Midbrain (tissue), 1 donor: Measurements from ENCODE around the gene ITGA2.

Source experiments
- DNase-seq: peaks from one replicate; lab custom pipeline; 2025; lab: John Stamatoyannopoulos, UW

The ITGA2 gene

DNA sequence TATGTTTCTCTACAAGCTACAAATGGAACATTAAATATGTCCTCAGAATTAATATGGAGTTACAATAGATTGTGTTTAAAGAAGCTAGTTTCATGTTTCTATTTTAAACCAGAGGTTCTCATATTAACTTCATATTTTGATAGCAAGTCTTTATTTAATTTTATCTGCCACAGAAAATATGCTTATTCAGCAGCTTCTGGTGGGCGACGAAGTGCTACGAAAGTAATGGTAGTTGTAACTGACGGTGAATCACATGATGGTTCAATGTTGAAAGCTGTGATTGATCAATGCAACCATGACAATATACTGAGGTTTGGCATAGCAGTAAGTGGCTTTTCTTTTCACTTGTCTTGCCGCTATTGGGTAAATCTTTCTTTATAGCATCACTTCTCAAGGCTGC lies 66.2 kb downstream of the ITGA2 start:
- no peak for DNase-seq

DNA sequence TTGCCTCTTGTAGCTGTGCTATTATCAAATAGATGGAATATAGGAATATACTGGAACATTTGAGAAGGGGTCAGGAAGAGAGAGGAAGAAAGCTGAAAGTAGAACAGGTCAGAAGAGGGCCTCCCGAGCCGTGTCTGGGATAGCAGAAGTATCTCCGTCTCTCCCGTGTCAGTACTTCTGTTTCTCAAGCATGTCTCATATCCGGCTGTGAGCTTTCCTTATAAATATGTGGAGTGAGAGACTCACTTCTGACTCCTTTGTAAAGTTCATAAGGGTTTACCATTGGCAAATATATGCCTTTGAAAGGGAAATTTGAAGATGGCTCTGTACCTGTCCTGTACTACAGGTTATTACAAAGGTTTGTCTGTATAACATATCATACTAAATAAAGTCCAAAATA lies 70.1 kb downstream of the ITGA2 start:
- no peak for DNase-seq

DNA sequence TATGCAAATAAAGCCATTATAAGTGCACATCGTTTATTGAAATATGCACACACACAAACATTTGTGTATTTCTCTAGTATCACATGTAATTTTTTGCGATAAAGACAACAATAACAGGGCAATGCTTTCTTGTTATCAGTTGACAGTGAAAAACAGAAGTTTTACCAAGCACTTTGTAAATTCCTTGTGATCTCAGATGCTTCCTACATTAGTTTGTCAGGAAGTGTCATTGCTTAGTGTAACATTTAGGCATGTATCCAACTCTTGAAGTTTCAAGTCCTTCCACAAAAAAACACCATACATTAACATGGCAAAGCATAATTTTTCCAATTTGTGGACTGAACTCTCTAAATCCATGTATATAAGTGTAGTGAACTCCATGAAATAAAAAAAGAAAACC lies 74.0 kb downstream of the ITGA2 start:
- DNase-seq: no peak

DNA sequence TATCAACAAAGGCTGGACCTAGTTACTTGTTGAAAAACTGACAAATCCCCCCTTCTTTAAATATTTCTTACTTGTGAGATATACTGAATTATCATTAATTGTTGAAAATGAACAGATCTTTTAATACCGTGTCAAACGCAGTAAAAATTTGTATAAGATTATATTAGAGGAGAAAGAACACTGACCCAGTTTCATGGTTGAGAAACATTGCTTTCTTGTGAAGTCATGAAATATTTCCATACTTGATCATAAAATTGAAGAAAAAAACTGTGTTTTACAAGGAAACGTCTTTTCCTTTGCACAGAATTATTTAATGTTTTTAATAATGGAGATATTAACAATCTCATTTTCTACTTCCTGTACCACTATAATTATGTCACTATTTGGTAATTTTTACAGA lies 74.6 kb downstream of the ITGA2 start:
- no peak for DNase-seq

DNA sequence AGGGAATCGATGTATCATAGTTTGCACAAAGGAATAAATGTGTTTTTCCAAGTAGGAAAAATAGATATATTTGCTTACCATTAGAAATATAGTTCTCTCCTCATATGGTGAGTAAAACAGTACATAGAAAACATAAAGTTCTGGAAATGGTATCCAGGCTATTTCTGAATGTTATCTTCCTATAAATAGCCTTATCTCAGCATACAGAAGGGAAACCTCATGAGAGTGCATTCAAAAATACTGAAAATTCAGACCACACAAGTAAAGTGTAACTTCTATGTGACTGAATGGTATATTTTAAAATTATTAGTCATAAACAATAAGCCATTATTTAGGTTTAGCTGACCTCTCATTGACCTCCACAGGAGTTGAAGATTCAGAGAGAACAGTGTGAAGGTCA lies 76.9 kb downstream of the ITGA2 start:
- no peak for DNase-seq

DNA sequence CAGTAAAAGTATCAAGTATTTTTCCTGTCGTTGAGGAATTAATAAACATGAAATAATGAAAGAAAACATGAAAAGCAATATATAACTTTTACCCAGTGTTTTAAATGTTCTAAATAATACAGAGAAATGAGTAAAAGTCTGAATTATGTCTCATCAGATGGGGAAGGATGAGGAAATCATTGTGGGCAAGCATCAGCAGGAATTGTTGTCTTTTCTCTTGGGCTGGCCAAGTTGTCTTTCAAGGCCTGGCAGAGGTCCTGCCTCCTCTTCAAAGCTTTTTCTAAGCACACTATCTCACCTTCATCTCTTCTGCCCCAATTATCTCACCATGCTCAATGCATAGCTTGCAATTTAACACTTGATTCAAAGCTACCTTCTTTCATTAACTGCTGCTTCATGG lies 78.5 kb downstream of the ITGA2 start:
- no peak for DNase-seq

DNA sequence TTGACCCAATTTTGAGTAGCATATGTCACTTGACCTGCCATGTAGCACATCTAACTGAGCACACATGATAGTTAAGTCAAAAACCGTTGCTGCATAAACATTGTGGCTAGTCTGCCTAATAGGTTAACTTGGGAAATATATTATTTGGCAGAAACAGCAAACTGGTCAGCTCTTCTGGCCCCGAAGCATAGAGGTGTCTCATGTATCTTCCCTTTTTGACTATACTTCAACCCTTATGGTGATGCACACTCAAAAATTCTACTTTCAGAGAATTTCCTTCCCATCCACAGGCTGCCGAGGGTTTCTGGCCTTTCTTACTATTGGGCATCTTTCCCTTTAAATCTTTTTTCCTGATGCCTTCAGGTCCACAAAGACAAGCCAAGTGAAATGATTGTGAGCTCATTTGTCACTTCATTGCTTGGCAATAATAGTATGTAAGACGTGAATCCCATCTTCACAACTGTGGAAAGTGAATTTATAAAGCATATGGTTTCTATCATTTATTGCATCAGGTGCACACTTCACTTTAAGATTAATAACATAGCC lies 79.2 kb downstream of the ITGA2 start:
- DNase-seq: no peak

DNA sequence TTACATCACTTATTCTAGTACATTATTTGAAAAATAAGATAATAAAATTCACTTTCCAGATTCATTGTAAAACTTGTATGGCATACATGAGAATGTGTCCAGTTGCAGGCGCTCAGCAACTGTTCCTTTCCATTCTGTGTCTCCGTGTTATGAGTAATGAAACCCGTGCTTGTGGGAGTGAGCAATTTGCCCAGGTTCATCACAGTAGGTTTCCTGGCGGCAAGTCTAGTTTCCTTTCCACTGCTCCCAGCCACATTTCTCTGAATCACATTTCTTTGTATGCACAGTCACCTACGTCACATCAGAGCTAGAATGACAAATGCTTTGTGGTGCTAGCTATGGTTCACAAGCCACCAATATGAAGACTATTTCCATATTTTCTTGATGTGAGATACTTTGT lies 80.5 kb downstream of the ITGA2 start:
- DNase-seq: no peak

DNA sequence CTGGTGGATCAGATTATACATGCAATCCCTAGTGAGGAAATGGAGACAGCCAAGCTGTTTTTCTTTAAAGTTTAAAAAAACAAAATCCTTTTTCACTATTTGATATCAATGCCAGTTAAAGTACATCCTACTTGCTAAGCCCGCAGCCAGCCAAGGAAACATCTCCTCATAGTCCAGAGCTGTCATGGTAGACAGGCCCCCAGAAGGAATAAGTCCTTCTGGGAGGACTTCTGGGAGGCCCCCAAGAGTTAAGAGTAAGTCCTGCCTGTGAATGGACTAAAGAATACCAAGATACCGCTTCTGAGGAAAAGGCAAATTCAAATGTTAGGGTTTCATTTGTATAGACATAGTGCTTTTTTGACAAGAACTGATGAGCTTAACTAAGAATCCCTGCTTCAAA lies 82.1 kb downstream of the ITGA2 start:
- DNase-seq: no peak

DNA sequence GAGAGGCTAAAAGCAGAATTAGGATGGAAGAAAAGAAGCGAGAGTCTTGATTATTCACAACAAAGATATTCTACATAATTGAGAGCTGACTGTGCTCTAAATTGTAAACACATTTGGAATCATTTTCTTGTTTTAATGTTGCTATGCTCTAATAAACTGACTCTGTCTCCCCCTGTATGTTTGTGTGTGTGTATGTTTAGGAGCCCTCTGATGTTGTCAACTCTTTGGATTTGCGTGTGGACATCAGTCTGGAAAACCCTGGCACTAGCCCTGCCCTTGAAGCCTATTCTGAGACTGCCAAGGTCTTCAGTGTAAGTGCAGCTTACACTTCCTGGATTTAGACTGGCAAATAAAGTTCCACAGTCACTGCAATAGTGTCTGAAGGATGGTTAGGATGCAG lies 82.6 kb downstream of the ITGA2 start:
- DNase-seq: no peak

DNA sequence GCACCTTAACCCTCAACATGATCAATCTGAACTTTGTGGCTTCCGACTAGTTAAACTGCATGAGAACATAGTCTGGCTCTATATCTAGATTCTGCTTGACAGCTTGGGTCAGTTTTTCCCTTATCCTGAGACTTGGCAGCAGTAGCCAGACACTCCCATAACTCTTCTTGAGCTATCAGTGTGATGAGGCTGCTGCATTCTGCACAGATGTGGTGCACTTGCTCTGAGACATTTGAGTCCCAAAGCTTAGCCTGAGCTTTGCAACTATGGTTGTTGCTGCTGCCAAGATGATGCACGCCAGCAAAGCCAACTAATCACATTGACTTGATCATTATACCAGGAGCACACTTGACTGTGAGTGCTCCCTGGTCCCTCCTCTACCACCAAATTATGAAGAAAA lies 84.2 kb downstream of the ITGA2 start:
- no peak for DNase-seq

DNA sequence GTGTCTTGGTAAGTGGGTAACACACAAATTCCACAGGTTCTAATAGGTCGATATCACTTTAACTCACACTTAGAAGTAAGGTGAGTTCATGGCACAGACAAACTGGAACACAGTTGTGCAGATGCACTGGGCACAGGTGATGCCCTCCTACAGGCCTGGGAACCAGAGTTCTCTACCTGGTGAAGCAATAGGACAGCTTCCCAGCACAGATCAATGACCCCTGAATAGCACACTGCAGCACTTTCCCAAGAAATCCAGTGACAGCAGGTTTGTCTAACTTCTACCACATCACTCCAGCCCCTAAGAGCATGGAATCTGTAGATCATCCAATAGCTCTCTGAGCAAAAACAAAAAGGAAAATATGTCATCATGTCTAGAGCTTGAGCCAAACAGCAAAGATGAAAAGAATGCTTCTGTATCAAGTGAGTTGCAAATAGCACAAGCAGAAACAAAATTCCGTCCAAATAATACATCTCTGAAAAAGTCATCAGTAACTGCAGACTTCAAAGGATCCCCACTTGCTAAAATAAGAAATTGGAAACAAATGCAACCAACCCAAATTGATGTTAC lies 86.9 kb downstream of the ITGA2 start:
- DNase-seq: no peak

DNA sequence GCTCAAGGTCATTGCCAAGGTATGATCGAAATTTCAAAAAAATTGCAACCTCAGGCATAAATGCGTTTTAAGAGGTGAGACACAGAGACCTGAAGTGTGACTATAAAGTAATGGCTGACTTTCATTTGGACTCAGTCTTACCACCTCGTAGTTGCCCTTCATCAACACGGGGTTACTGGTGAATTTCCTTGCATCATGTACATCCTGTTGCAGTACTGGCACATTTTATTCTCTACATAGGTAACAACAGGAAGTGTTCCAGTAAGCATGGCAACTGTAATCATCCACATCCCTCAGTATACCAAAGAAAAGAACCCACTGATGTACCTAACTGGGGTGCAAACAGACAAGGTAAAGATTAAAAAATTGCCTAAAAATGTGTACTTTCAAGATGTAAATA lies 91.1 kb downstream of the ITGA2 start:
- DNase-seq: no peak

DNA sequence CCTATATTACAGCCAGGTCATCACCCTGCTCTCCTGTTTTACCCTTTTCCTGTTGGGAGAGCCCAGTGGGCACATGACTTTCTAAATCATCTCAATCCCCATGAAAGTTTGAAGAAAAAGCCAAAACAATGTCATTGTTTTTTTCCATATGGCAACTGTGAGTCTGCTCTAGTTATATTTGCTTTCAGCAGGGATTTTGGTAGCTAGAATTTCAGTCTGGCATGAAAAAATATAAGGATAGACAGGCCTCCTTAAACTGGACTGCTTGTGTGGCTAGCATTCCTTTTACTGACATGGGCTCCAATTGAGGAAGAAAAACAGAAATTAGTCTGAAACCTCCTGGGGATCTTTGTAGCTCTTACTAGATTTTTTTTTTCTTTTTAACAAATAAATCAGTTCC lies 94.8 kb downstream of the ITGA2 start:
- no peak for DNase-seq

DNA sequence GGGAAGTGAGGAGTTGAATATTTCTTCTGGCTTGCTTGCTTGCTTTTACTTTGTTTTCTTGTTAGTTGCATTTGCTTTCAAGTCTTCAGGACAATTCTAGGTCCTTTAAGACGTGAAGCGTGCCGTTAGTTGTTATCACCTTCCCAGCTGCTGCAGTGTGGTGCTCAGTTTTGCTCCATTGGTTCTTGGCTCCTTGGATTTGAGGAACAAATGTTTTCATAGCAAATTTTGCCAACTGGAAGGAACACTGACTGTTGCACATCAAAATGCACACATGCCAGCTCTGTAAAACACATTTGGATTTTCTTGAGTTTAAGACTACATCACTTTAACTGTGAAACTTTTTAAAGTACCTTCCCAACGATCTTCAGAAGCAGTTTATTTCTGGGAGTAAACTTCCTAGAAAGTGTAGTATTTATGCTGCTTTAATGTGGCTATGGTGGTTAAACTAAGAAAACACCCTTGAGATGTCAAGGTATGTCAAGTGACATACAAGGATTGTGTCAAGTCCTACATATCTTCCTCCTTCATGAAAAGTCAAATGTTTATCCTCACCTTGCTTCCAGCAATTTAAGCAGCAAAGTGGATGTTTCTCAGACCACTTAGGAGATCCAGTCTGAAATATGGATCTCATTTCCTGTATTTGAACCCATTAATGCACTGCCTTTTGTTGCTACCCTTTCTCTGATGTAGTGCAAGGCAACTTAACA lies 95.5 kb downstream of the ITGA2 start:
- DNase-seq: no peak

DNA sequence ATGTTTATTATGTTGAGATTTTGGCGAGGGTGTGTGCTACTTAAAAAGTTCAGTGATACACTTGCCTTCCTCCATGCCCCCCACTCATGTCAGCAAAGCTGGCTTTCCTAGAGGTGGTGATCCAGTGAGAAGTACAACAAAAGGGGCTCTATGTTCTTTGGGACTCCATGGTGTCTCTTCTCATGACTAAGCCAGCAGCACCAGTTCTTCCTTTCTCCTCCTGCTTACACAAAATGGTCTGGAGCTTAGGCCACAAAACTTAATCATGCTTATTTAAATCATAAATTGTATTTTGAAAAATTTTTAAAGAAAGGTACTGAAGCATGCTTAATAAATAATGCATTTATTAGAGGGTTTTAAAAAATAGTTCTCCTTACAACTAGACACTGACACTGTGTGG lies 98.0 kb downstream of the ITGA2 start:
- DNase-seq: peak; percentile 50

DNA sequence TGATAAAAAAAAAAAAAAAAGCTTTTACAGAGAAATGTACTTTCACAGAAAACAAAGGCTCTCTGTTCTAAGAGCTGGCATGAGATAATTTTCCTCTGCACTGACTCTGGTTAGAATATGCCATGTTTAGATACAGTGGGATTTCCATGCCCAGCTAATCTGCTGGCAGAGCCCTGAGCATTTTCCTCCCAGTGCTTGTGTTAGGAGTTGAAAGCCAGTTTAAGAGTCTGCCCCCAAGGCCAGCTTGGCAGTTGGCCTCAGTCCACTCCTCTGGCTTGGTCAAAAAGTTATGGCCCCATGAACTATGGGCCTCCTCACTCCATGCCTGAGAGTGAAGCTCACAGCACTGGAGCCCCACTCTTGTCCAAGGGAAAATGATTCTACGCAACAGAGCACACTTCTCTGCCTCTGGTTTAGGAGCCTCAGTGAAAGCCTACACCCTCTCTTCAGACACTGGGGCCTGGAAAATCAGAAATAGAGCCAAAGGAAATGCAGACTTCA lies 98.5 kb downstream of the ITGA2 start:
- DNase-seq: peak; percentile 82

DNA sequence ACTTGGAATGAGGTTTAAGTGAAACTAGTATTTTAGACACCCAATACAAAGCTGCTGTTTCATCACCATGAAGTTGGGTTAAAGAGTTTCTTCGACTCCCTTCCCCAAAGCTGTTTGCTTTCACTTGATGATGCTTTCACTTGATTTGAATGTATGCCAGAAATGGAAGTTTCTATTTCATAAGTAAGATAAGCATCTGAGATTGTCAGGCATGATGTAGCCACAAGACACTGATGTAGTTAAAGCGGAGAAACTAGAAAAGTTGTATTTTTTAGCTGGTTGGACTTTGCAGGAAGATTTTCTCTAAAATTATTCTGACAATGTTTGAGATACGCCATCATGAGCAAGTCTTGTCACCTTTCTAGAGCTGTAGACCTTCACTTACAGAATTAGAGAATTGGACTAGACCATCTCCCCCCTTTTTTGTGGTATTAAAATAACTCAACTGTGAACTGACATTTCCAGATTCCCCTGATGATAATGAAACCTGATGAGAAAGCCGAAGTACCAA lies 100.4 kb downstream of the ITGA2 start:
- DNase-seq: no peak

DNA sequence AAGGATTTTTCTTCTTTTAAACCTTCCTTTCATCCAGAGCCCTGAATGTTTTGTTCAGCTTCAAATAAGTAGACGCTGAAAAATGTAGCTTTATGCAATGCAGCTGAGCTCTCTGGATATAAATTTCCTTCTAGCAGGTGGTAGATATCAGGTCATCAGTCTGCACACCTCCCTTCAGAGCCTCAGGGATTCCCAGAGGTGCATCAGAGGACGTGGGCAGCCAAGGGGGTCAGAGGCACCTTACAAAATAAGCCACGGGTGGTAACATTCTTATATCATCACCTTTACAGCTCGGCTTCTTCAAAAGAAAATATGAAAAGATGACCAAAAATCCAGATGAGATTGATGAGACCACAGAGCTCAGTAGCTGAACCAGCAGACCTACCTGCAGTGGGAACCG lies 101.1 kb downstream of the ITGA2 start:
- DNase-seq: no peak

DNA sequence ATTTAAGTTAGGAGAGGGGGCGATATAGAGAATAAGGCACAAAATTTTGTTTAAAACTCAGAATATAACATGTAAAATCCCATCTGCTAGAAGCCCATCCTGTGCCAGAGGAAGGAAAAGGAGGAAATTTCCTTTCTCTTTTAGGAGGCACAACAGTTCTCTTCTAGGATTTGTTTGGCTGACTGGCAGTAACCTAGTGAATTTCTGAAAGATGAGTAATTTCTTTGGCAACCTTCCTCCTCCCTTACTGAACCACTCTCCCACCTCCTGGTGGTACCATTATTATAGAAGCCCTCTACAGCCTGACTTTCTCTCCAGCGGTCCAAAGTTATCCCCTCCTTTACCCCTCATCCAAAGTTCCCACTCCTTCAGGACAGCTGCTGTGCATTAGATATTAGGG lies 102.1 kb downstream of the ITGA2 start:
- no peak for DNase-seq

DNA sequence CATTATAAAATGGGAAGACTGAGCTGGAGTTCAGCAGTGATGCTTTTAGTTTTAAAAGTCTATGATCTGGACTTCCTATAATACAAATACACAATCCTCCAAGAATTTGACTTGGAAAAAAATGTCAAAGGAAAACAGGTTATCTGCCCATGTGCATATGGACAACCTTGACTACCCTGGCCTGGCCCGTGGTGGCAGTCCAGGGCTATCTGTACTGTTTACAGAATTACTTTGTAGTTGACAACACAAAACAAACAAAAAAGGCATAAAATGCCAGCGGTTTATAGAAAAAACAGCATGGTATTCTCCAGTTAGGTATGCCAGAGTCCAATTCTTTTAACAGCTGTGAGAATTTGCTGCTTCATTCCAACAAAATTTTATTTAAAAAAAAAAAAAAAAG lies 103.1 kb downstream of the ITGA2 start:
- DNase-seq: no peak

DNA sequence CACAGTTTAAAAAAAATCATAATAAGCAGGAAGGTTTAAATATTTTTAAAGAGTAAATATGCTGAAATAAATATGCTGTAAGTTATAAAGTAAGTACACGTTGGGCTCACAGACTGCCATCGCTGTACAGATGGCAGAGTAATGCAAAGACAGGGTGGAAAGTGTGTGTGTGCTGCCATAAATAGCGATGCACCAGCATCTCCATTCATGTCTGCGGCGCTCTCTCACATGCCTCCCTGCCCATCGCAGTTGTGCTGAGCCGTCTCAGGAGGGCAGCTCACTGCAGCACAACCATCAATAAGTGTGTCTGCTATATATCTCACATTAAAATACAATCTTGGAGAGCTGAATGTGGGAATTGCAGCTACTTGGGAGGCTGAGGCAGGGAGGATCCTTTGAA lies 106.1 kb downstream of the ITGA2 start:
- no peak for DNase-seq

DNA sequence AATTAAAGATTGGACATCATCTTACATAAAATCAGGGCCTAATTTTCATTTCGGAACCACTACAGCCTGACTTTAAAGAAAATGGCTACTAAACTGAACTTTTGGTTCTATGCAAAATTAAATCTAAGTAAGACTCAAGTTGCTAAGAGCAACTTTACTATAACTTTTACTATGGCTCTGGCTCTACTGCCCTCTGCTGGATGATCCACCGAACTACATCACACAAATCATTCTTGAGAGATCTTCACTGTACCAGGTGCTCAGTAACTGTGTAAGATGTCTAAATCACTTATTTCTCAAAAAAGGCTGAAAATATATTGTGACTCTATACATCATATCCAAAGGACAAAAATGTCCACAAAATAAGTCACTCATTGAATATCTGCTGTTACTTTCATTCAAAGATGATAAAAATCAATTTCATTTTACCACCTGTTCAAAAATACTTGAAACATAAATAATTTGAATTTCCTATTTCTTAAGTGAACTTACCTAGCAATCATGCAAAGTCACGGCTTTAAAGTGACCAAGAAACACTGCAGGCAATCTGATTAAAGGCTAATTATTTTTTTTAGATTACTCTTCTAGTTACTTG lies 106.9 kb downstream of the ITGA2 start:
- DNase-seq: peak; percentile 80
